Tibial nerve (tissue), 3 donors: Measurements from ENCODE around the gene CELA2B.

Experiments
- POLR2A ChIP-seq, 2 donors: fragments of 450-650 bp; IDR thresholded peaks; one replicate each; pipeline ENCODE4 v1.6.1; 2017; ENCODE audit warnings: antibody characterized with exemption in 2 of 2, mild to moderate bottlenecking in 2 of 2, moderate library complexity in 2 of 2
- TF ChIP-seq, protein P1 (sequence below), 5 experiments: fragments of 200-600 bp in 3 of 5; fragments of 450-650 bp in 2 of 5; sonication (generic) in 3 of 5; IDR thresholded peaks; one replicate each; pipeline ENCODE4 v1.5.1; 2016 to 2019; ENCODE audit warnings: antibody characterized with exemption in 5 of 5, mild to moderate bottlenecking in 3 of 5, moderate library complexity in 2 of 5

DNA sequence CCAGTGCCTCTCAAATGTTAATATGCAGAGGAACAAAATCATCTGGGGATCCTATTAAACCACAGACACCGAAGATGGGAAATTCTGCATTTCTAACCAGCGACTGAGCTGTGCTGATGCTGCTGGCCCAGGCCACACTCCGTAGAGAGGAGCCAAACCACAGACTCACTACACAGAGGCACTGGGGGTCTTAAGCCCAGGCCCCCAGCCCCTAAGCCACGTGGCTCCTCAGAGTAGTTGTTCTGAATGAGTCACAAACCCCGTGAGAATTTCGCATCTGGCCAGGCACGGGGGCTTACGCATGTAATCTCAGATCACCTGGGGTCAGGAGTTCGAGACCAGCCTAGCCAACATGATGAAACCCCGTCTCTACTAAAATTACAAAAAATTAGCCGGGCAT, 22.2 kb upstream of the CELA2B start:
- TF ChIP-seq POLR2A (IDR thresholded peaks at IDR 0.05), result no peak
- TF ChIP-seq, protein P1, sequence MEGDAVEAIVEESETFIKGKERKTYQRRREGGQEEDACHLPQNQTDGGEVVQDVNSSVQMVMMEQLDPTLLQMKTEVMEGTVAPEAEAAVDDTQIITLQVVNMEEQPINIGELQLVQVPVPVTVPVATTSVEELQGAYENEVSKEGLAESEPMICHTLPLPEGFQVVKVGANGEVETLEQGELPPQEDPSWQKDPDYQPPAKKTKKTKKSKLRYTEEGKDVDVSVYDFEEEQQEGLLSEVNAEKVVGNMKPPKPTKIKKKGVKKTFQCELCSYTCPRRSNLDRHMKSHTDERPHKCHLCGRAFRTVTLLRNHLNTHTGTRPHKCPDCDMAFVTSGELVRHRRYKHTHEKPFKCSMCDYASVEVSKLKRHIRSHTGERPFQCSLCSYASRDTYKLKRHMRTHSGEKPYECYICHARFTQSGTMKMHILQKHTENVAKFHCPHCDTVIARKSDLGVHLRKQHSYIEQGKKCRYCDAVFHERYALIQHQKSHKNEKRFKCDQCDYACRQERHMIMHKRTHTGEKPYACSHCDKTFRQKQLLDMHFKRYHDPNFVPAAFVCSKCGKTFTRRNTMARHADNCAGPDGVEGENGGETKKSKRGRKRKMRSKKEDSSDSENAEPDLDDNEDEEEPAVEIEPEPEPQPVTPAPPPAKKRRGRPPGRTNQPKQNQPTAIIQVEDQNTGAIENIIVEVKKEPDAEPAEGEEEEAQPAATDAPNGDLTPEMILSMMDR (IDR thresholded peaks at IDR 0.05), result no peak
